T-cell (primary cell): ENCODE results near the gene GABPA. TPM values are rescaled to one million over a fixed set of nuclear protein-coding genes. Genes with fewer than 3 reads are reported as not detected.
A peak's percentile ranks its signal among the peaks of the same experiment; 100 is the strongest.
"Not testable (repeated sequence)": the region's sequence is repeated elsewhere in the genome, so short reads cannot be mapped to it uniquely, and the experiment has no call there.

Source experiments
- ATAC-seq, 4 experiments: fragments of 200-7000 bp in 3 of 4; fragments of 150-1000 bp in 1 of 4; cut with Tn5 transposase; replicated peaks in 1 of 4; 1 replicate in 3 of 4; 2 replicates in 1 of 4; pipeline ENCODE4 v1.10.0; 2021; ENCODE audit warnings: moderate library complexity in 3 of 4, mild to moderate bottlenecking in 2 of 4, moderate number of reproducible peaks in 1 of 4
- CTCF ChIA-PET, 2 donors: fragments of 300-600 bp; sonication (Branson Sonifier 250); formaldehyde crosslinking; loops; one replicate each; lab custom pipeline; 2022; ENCODE audit warnings: antibody characterized with exemption in 2 of 2; lab: Charles Lee
- POLR2A ChIA-PET, 2 donors: fragments of 300-600 bp; sonication (Branson Sonifier 250); formaldehyde crosslinking; loops; one replicate each; lab custom pipeline; 2022; ENCODE audit warnings: antibody characterized with exemption in 2 of 2; lab: Charles Lee
- DNase-seq, 35 experiments: peaks; one replicate each; pipeline versions ENCODE4 v3.0.0 to v3.0.0-alpha.2; 2013 to 2023
- H3K27ac ChIP-seq: one replicate; pipeline ENCODE4 v1.5.1; 2013; ENCODE audit warnings: low read length
- H3K27me3 ChIP-seq, 2 experiments: replicated peaks in 1 of 2; 1 replicate in 1 of 2; 2 replicates in 1 of 2; pipeline versions ENCODE4 v1.6.1 to v1.7.0; 2013; ENCODE audit warnings: low read length in 1 of 2, mixed read lengths in 1 of 2; ENCODE audit not compliant: control insufficient read depth in 2 of 2, insufficient read depth in 2 of 2; ENCODE audit errors: extremely low read depth in 1 of 2
- H3K36me3 ChIP-seq, 2 donors: 1 replicate in 1 of 2; 2 replicates in 1 of 2; pipeline versions ENCODE4 v1.6.1 to v1.7.0; 2013; ENCODE audit warnings: low read length in 1 of 2; ENCODE audit not compliant: control insufficient read depth in 2 of 2, insufficient read depth in 1 of 2; ENCODE audit errors: extremely low read depth in 1 of 2
- H3K4me1 ChIP-seq, 2 experiments: 1 replicate in 1 of 2; 2 replicates in 1 of 2; pipeline versions ENCODE4 v1.6.1 to v1.7.0; 2013; ENCODE audit warnings: low read length in 2 of 2, mixed read lengths in 1 of 2; ENCODE audit not compliant: insufficient read depth in 2 of 2, control insufficient read depth in 1 of 2; ENCODE audit errors: extremely low read depth in 1 of 2
- H3K4me3 ChIP-seq, 2 donors: 1 replicate in 1 of 2; 2 replicates in 1 of 2; pipeline versions ENCODE4 v1.5.1 to v1.7.0; 2013; ENCODE audit warnings: mild to moderate bottlenecking in 2 of 2, low read length in 1 of 2, moderate library complexity in 1 of 2; ENCODE audit not compliant: control insufficient read depth in 1 of 2; ENCODE audit errors: extremely low read depth in 1 of 2
- H3K9me3 ChIP-seq: 2 replicates; pipeline ENCODE4 v1.7.0; 2013
- H3K27ac Mint-ChIP-seq, 2 donors: one replicate each; pipeline ENCODE4 v1.8.0; 2020 to 2021; ENCODE audit warnings: mild to moderate bottlenecking in 2 of 2, mixed read lengths in 2 of 2
- H3K27me3 Mint-ChIP-seq, 2 donors: one replicate each; pipeline ENCODE4 v1.8.0; 2021 to 2022; ENCODE audit warnings: mixed read lengths in 2 of 2
- H3K36me3 Mint-ChIP-seq: one replicate; pipeline ENCODE4 v1.8.0; 2021; ENCODE audit warnings: mixed read lengths
- H3K4me1 Mint-ChIP-seq, 3 donors: one replicate each; pipeline ENCODE4 v1.8.0; 2020 to 2022; ENCODE audit warnings: mixed read lengths in 3 of 3, mild to moderate bottlenecking in 1 of 3
- H3K4me3 Mint-ChIP-seq, 3 donors: one replicate each; pipeline ENCODE4 v1.8.0; 2020 to 2022; ENCODE audit warnings: mild to moderate bottlenecking in 3 of 3, mixed read lengths in 3 of 3, moderate library complexity in 3 of 3
- H3K9me3 Mint-ChIP-seq, 3 donors: one replicate each; pipeline ENCODE4 v1.8.0; 2020 to 2022; ENCODE audit warnings: mixed read lengths in 3 of 3
- WGBS: methylation state at CpG from one replicate; pipeline ENCODE4 v1.1.5; 2013; ENCODE audit warnings: missing lambda C conversion rate; ENCODE audit not compliant: insufficient coverage; 5-methylcytosine and 5-hydroxymethylcytosine counted together
- total RNA-seq, 35 experiments: library from RNA in 6 of 35; stranded (reverse) in 6 of 35; fragments of 120-200 nt in 1 of 35; gene quantifications; one replicate each; pipeline versions ENCODE4 v1.2.1 to v1.2.4 and lab custom pipeline; 2013 to 2026

GABPA gene
- total RNA-seq, 5 donors from 2014 or later (not counting 1 experiment from before 2014, with no cell fraction given), result 23.5 to 28.3 (median 25.5) TPM

DNA sequence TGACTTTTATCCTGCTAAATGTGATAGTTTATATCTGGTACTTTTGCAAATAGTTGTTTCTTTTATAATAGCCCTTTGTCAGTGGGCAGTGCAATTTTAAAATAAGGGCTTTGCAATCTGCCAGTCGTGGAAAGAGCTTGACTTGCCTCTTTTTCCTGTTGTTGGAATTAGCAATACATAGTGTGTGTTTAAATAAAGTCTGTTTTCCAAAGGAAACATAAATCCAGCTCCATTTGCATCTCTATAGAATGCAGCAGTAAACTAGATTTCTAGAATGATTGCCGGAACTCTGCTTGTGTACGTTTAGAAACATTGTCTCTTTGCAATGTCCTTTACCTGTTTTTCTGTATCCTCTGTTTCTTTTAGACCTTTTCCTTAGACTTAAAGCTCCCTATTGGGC is 33.1 kb downstream of the GABPA start:
- DNase-seq (no peak), ATAC-seq (no peak)
- Histone ChIP-seq H3K36me3 (peaks cover 0 to 41% of the 10 kb centered on the region in 2 donors), H3K27me3 (no peaks in the 10 kb centered on the region), H3K4me1 (no peaks in the 10 kb centered on the region), H3K4me3 (no peak overlapping the region), H3K27ac (no peak overlapping the region), H3K9me3 (no peaks in the 10 kb centered on the region)
- Mint-ChIP-seq H3K27ac (no peak overlapping the region), H3K36me3 (peaks cover 54% of the 10 kb centered on the region), H3K4me3 (no peak overlapping the region), H3K27me3 (no peaks in the 10 kb centered on the region), H3K9me3 (no peaks in the 10 kb centered on the region), H3K4me1 (peaks cover 0 to 2% (median 0%) of the 10 kb centered on the region in 3 donors)
- ChIA-PET CTCF (interaction anchor here (0.6 to 1.4 kb wide), 4 partner anchors 29 to 160 kb away, joined by 3 to 5 read pairs (median 3); no protein-coding TSS in a partner anchor), POLR2A (no interaction called here)
- WGBS, result 80% methylated on average over 1 of the region's 3 CpGs

DNA sequence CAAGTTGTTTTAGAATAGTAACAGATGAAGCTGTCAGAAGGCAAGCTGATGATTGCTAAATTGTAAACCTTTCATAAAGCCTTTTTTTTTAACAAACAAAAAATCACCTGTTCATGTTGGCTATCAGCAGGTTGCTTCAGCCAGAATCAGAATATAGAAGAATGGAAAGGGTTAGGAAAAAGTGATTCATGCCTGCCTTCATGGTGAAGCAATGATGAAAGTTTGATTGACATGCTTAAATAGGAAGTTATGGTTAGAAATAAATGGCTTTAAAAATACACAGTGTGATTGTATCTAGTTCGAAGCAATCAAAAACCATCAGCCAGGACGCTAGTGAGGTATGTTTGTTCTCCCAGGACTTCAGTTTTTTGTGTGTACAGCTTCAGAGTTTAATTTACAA is 37.9 kb downstream of the GABPA start:
- H3K27ac Mint-ChIP-seq, result peak overlapping the region in 1 of 2 donors; percentile 28
- Histone ChIP-seq H3K27ac (no peak overlapping the region), H3K9me3 (no peaks in the 10 kb centered on the region), H3K4me3 (no peak overlapping the region), H3K4me1 (no peaks in the 10 kb centered on the region), H3K36me3 (peaks cover 0 to 6% of the 10 kb centered on the region in 2 donors), H3K27me3 (no peaks in the 10 kb centered on the region)
- H3K4me1 Mint-ChIP-seq, result peaks cover 0 to 2% (median 0%) of the 10 kb centered on the region in 3 donors
- no peaks in the 10 kb centered on the region for H3K9me3 Mint-ChIP-seq
- DNase-seq (no peak), ATAC-seq (no peak)
- H3K27me3 Mint-ChIP-seq, result no peaks in the 10 kb centered on the region
- POLR2A ChIA-PET, result no interaction called here
- CTCF ChIA-PET, result no interaction called here
- peaks cover 19% of the 10 kb centered on the region for H3K36me3 Mint-ChIP-seq
- no peak overlapping the region for H3K4me3 Mint-ChIP-seq
- WGBS, result 40% methylated on average over 1 of the region's 2 CpGs

DNA sequence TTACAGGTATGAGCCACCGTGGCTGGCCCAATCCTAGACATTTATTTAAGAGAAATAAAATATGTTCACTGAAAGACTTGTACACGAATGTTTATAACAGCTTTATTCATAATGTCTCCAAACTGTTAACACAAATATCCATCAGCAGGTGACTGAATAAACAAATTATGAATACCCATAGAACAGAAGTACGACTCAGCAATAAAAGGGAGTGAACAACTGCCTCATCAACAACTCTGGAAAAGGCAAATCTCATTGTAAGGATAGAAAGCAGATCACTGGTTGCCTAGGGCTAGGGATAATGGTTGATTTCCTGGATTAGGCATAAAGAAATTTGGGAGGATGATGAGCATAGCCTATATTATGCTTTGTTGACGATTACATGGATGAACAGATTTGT is 41.7 kb downstream of the GABPA start:
- no peaks in the 10 kb centered on the region for H3K9me3 Mint-ChIP-seq
- H3K36me3 Mint-ChIP-seq, result peaks cover 2% of the 10 kb centered on the region
- H3K4me3 ChIP-seq, result no peak overlapping the region
- H3K9me3 ChIP-seq, result no peaks in the 10 kb centered on the region
- no peak overlapping the region for H3K27ac Mint-ChIP-seq
- H3K4me1 Mint-ChIP-seq, result peaks cover 0 to 2% (median 0%) of the 10 kb centered on the region in 3 donors
- POLR2A ChIA-PET, result no interaction called here
- no peak overlapping the region for H3K4me3 Mint-ChIP-seq
- no peak for ATAC-seq
- H3K36me3 ChIP-seq, result no peaks in the 10 kb centered on the region
- DNase-seq, result no peak
- 86% methylated on average over 1 of the region's 4 CpGs for WGBS
- no peaks in the 10 kb centered on the region for H3K27me3 ChIP-seq
- no peak overlapping the region for H3K27ac ChIP-seq
- CTCF ChIA-PET, result no interaction called here
- H3K4me1 ChIP-seq, result no peaks in the 10 kb centered on the region
- no peaks in the 10 kb centered on the region for H3K27me3 Mint-ChIP-seq

DNA sequence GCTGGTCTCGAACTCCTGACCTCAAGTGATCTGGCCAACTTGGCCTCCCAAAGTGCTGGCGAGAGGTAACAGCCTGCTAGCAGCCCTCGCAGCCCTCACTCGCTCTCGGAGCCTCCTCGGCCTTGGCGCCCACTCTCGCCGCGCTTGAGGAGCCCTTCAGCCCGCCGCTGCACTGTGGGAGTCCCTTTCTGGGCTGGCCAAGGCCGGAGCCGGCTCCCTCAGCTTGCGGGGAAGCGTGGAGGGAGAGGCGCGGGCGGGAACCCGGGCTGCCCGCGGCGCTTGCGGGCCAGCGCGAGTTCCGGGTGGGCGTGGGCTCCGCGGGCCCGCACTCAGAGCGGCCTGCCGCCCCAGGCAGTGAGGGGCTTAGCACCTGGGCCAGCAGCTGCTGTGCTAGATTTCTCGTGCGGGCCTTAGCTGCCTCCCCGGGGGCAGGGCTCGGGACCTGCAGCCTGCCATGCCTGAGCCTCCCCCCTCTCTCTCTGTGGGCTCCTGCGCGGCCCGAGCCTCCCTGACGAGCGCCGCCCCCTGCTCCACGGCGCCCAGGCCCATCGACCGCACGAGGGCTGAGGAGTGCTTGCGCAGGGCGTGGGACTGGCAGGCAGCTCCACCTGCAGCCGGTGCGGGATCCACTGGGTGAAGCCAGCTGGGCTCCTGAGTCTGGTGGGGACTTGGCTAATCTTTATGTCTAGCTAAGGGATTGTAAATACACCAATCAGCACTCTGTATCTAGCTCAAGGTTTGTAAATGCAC is 43.5 kb downstream of the GABPA start:
- H3K4me3 Mint-ChIP-seq, POLR2A ChIA-PET: not testable (repeated sequence)

DNA sequence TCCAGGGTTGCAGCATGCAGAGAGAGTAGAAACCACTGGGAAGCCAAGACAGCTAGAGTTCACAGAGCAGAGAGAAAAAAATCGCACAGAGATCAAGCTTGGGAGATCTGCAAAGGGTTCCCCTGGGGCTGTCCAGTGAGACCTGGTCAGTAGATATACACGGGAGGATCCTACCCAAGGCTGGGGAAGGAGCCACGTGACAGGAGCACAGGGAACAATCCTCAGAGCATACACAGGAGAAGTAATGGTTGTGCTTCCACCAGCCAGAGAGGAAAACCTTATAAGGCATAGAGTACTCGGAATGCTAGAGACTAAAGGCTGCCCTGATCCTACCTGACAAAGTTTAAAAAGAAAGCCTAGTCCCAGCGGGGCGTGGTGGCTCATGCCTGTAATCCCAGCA is 53.9 kb downstream of the GABPA start:
- H3K27ac ChIP-seq, result no peak overlapping the region
- H3K27me3 ChIP-seq, result peaks cover 0 to 8% of the 10 kb centered on the region in 2 experiments
- H3K4me1 Mint-ChIP-seq, result peaks cover 7 to 12% (median 11%) of the 10 kb centered on the region in 3 donors
- no peak overlapping the region for H3K4me3 Mint-ChIP-seq
- ChIA-PET CTCF (interaction anchor here in 1 of 2 donors (1.0 kb wide), 1 partner anchor 8 kb away, joined by 3 read pairs; no protein-coding TSS in a partner anchor), POLR2A (no interaction called here)
- peaks cover 0 to 8% of the 10 kb centered on the region in 2 experiments for H3K4me1 ChIP-seq
- no peak overlapping the region for H3K4me3 ChIP-seq
- peaks cover 7 to 12% of the 10 kb centered on the region in 2 donors for H3K27me3 Mint-ChIP-seq
- H3K9me3 Mint-ChIP-seq, result no peaks in the 10 kb centered on the region
- no peak overlapping the region for H3K27ac Mint-ChIP-seq
- DNase-seq, result no peak
- H3K36me3 Mint-ChIP-seq, result no peaks in the 10 kb centered on the region
- H3K9me3 ChIP-seq, result no peaks in the 10 kb centered on the region
- no peak for ATAC-seq
- no peaks in the 10 kb centered on the region for H3K36me3 ChIP-seq
- WGBS, result 74% methylated on average over 5 of the region's 6 CpGs

More for the DNA sequence above, 43.5 kb downstream of the GABPA start:
- not testable (repeated sequence) for H3K4me1 Mint-ChIP-seq, H3K27ac ChIP-seq, H3K4me3 ChIP-seq, H3K27ac Mint-ChIP-seq, H3K9me3 ChIP-seq, H3K27me3 ChIP-seq, H3K36me3 Mint-ChIP-seq, H3K4me1 ChIP-seq, H3K9me3 Mint-ChIP-seq, DNase-seq, H3K27me3 Mint-ChIP-seq, H3K36me3 ChIP-seq, ATAC-seq
- CTCF ChIA-PET, result interaction anchor here in 1 of 2 donors (0.8 kb wide), 1 partner anchor 117 kb away, joined by 3 read pairs; no protein-coding TSS in a partner anchor
- WGBS, result 97% methylated on average over 41 of the region's 52 CpGs

DNA sequence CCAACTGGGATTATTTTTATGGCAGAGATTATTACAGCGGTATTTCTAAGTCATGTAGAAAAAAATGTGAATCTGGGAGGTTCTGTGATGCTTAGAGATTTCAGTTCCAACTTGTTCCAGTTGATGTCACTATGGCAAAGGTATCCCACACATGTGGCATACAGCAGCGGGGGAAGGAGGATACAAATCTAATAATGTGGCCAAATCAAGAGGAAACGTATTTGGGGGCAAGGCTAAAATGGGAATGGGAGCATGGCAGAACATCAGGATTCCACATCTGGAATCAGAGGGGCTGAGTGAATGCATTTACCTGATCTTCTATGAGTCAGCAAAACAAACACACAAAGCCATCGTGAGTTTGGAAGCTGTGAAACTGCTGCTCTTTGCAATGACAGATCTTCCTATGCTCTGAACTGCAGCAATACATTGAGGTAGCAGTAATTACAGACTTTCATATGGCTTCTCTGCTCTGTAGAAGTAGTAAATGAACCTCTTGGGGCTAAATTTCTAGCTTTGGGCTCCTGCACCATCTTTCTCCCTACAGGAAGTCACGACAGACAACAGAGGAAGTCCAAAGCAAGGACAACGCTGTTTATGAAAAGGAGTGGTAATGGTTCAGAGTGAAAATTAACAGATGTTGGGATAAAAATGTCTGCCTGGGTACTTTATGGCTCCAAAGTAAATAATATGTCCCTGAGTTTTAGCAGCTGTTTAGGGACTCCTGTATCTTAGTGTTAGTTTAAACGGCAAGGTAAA is 55.5 kb downstream of the GABPA start:
- H3K4me3 Mint-ChIP-seq, result peak overlapping the region; percentile 59 to 77 (median 66)
- H3K4me1 Mint-ChIP-seq, result peaks cover 7 to 12% (median 11%) of the 10 kb centered on the region in 3 donors
- ATAC-seq, result peak; percentile 52 to 70 (median 62)
- H3K9me3 Mint-ChIP-seq, result no peaks in the 10 kb centered on the region
- H3K27ac Mint-ChIP-seq, result peak overlapping the region; percentile 3 to 64
- Histone ChIP-seq H3K36me3 (no peaks in the 10 kb centered on the region), H3K27ac (no peak overlapping the region), H3K27me3 (peaks cover 0 to 8% of the 10 kb centered on the region in 2 experiments), H3K9me3 (no peaks in the 10 kb centered on the region), H3K4me3 (peak overlapping the region; percentile 28 to 67), H3K4me1 (peaks cover 0 to 8% of the 10 kb centered on the region in 2 experiments)
- 56% methylated on average over 1 of the region's 7 CpGs for WGBS
- H3K36me3 Mint-ChIP-seq, result no peaks in the 10 kb centered on the region
- ChIA-PET CTCF (interaction anchor here (0.5 to 1.1 kb wide), 3 partner anchors 10 to 46 kb away, joined by 3 to 4 read pairs (median 3); no protein-coding TSS in a partner anchor), POLR2A (no interaction called here)
- H3K27me3 Mint-ChIP-seq, result peaks cover 7 to 14% of the 10 kb centered on the region in 2 donors
- DNase-seq, result peak in 2 of 35 experiments; percentile 3 to 28
